ENCODE measurements around the gene LY9. TPM values are rescaled to one million over a fixed set of nuclear protein-coding genes. Genes with fewer than 3 reads are reported as not detected.

The LY9 gene
- polyA plus RNA-seq, 4 donors: 0.09 to 0.30 (median 0.13) TPM

- no peak for DNase-seq (ENCODE audit: low read depth in 4 of 4, low spot score in 2 of 4)
Observed at GRCh38 chr1:160800645-160801408, 4.9 kb downstream of the LY9 start.

- no peak for DNase-seq (ENCODE audit: low read depth in 4 of 4, low spot score in 2 of 4)
Observed at GRCh38 chr1:160801836-160802580, 6.0 kb downstream of the LY9 start.

- no peak for DNase-seq (ENCODE audit: low read depth in 4 of 4, low spot score in 2 of 4)
Observed at GRCh38 chr1:160806109-160806665, 10.2 kb downstream of the LY9 start.

GRCh38 chr1:160806784-160807183 lies 10.8 kb downstream of the LY9 start:
- no peak for DNase-seq (ENCODE audit: low read depth in 4 of 4, low spot score in 2 of 4)

- DNase-seq (ENCODE audit: low read depth in 4 of 4, low spot score in 2 of 4): no peak
Observed at GRCh38 chr1:160807247-160807646, 11.3 kb downstream of the LY9 start.

- no peak for DNase-seq (ENCODE audit: low read depth in 4 of 4, low spot score in 2 of 4)
Observed at GRCh38 chr1:160807738-160808137, 11.8 kb downstream of the LY9 start.

- DNase-seq (ENCODE audit: low read depth in 4 of 4, low spot score in 2 of 4): no peak
Observed at GRCh38 chr1:160808289-160808688, 12.3 kb downstream of the LY9 start.

- no peak for DNase-seq (ENCODE audit: low read depth in 4 of 4, low spot score in 2 of 4)
Observed at GRCh38 chr1:160810486-160810885, 14.5 kb downstream of the LY9 start.

- no peak for DNase-seq (ENCODE audit: low read depth in 4 of 4, low spot score in 2 of 4)
Observed at GRCh38 chr1:160811147-160811546, 15.2 kb downstream of the LY9 start.

- DNase-seq (ENCODE audit: low read depth in 4 of 4, low spot score in 2 of 4): no peak
Observed at GRCh38 chr1:160813215-160813614, 17.2 kb downstream of the LY9 start.

GRCh38 chr1:160814316-160814715 lies 18.3 kb downstream of the LY9 start:
- no peak for DNase-seq (ENCODE audit: low read depth in 4 of 4, low spot score in 2 of 4)

GRCh38 chr1:160814856-160815255 lies 18.9 kb downstream of the LY9 start:
- no peak for DNase-seq (ENCODE audit: low read depth in 4 of 4, low spot score in 2 of 4)

GRCh38 chr1:160818207-160818937 lies 22.4 kb downstream of the LY9 start:
- DNase-seq (ENCODE audit: low read depth in 4 of 4, low spot score in 2 of 4): no peak

GRCh38 chr1:160819186-160819585 lies 23.2 kb downstream of the LY9 start:
- DNase-seq (ENCODE audit: low read depth in 4 of 4, low spot score in 2 of 4): no peak

GRCh38 chr1:160821627-160822026 lies 25.7 kb downstream of the LY9 start:
- DNase-seq (ENCODE audit: low read depth in 4 of 4, low spot score in 2 of 4): no peak

- no peak for DNase-seq (ENCODE audit: low read depth in 4 of 4, low spot score in 2 of 4)
Observed at GRCh38 chr1:160823296-160823695, 27.3 kb downstream of the LY9 start.

GRCh38 chr1:160826546-160826945 lies 30.6 kb downstream of the LY9 start:
- no peak for DNase-seq (ENCODE audit: low read depth in 4 of 4, low spot score in 2 of 4)

GRCh38 chr1:160827418-160827817 lies 31.4 kb downstream of the LY9 start:
- DNase-seq (ENCODE audit: low read depth in 4 of 4, low spot score in 2 of 4): no peak

- no peak for DNase-seq (ENCODE audit: low read depth in 4 of 4, low spot score in 2 of 4)
Observed at GRCh38 chr1:160829766-160830165, 33.8 kb downstream of the LY9 start.

GRCh38 chr1:160830321-160831153 lies 34.6 kb downstream of the LY9 start:
- peak in 2 of 4 donors; percentile 26 to 46 for DNase-seq (ENCODE audit: low read depth in 4 of 4, low spot score in 2 of 4)
